ENCODE data around the gene YBEY. TPM values are rescaled to one million over a fixed set of nuclear protein-coding genes. Genes with fewer than 3 reads are reported as not detected.
A peak's percentile ranks its signal among the peaks of the same experiment; 100 is the strongest.

Gene YBEY
- total RNA-seq, 1 donor from 2014 or later = 7.0 TPM

DNA sequence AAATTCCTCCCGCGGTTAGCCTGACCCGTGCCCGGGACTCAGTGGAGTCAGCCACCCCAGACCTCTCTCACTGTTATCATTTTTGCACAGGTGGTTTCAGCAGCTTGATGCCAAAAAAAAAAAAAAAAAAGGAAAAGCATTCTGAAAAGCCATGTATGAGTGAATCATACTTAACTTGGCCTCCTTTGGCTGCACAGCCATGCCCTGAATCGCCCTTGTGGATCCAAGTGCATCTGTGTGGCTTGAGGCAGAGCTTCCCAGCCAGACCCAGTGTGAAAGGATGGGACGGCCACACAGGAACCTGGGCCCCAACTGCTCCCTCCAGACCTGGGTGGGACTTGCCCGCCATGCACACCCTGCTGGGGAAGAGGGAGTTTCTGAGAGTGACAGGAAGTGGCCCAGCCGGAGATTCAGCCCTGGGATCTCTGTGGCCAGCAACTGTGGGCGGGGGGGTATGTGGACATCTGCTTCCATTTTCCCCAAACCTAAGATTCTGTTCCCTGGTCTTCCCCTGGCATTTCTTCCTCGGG, 8.6 kb downstream of the YBEY start:
- no peak for DNase-seq (ENCODE audit: low spot score)
- Mint-ChIP-seq H3K36me3 (ENCODE audit: low read depth, unreplicated experiment) (peaks cover 17% of the 10 kb centered on the region), H3K4me3 (ENCODE audit: unreplicated experiment) (peak overlapping the region; percentile 77), H3K4me1 (ENCODE audit: unreplicated experiment) (peaks cover 2% of the 10 kb centered on the region), H3K9me3 (ENCODE audit: unreplicated experiment) (no peaks in the 10 kb centered on the region), H3K27me3 (ENCODE audit: unreplicated experiment) (peaks cover 7% of the 10 kb centered on the region), H3K27ac (ENCODE audit: unreplicated experiment) (no peak overlapping the region)
- TF ChIP-seq, protein P1, sequence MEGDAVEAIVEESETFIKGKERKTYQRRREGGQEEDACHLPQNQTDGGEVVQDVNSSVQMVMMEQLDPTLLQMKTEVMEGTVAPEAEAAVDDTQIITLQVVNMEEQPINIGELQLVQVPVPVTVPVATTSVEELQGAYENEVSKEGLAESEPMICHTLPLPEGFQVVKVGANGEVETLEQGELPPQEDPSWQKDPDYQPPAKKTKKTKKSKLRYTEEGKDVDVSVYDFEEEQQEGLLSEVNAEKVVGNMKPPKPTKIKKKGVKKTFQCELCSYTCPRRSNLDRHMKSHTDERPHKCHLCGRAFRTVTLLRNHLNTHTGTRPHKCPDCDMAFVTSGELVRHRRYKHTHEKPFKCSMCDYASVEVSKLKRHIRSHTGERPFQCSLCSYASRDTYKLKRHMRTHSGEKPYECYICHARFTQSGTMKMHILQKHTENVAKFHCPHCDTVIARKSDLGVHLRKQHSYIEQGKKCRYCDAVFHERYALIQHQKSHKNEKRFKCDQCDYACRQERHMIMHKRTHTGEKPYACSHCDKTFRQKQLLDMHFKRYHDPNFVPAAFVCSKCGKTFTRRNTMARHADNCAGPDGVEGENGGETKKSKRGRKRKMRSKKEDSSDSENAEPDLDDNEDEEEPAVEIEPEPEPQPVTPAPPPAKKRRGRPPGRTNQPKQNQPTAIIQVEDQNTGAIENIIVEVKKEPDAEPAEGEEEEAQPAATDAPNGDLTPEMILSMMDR (IDR thresholded peaks at IDR 0.05; ENCODE audit: unreplicated experiment) = no peak

DNA sequence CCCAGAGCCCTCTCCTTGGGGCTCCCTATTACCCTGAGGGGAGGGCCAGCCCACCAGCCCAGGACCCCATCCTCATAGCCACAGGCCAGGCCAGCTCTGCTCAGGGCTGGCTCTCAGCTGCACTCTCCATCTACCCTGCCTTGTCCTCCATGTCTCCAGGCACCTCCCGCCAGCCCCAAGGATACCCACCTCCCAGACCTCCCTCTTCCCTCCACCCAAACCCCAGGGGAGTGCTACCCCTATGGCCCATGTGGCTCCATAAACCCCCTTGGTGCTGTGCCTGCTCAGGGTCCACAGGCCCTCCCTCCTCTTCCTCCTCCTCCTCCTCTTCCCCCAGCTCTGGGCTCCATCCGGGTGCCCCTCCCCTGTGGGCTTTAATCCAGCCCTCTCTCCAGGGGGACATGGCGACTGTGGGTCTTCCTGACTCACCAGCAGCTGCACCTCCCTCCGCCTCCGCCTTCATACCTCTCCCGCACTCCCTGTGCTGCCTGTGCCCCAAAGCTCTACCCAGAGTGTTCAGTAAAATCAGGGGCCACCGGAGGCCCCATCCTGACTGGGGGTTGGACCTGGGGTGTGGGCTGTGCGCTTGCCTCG, 9.1 kb downstream of the YBEY start:
- peaks cover 2% of the 10 kb centered on the region for H3K4me1 Mint-ChIP-seq (ENCODE audit: unreplicated experiment)
- H3K27ac Mint-ChIP-seq (ENCODE audit: unreplicated experiment) = no peak overlapping the region
- H3K27me3 Mint-ChIP-seq (ENCODE audit: unreplicated experiment) = peaks cover 6% of the 10 kb centered on the region
- peaks cover 17% of the 10 kb centered on the region for H3K36me3 Mint-ChIP-seq (ENCODE audit: low read depth, unreplicated experiment)
- H3K4me3 Mint-ChIP-seq (ENCODE audit: unreplicated experiment) = no peak overlapping the region
- H3K9me3 Mint-ChIP-seq (ENCODE audit: unreplicated experiment) = no peaks in the 10 kb centered on the region
- no peak for DNase-seq (ENCODE audit: low spot score)
- TF ChIP-seq, protein P1 (IDR thresholded peaks at IDR 0.05; ENCODE audit: unreplicated experiment) = no peak

DNA sequence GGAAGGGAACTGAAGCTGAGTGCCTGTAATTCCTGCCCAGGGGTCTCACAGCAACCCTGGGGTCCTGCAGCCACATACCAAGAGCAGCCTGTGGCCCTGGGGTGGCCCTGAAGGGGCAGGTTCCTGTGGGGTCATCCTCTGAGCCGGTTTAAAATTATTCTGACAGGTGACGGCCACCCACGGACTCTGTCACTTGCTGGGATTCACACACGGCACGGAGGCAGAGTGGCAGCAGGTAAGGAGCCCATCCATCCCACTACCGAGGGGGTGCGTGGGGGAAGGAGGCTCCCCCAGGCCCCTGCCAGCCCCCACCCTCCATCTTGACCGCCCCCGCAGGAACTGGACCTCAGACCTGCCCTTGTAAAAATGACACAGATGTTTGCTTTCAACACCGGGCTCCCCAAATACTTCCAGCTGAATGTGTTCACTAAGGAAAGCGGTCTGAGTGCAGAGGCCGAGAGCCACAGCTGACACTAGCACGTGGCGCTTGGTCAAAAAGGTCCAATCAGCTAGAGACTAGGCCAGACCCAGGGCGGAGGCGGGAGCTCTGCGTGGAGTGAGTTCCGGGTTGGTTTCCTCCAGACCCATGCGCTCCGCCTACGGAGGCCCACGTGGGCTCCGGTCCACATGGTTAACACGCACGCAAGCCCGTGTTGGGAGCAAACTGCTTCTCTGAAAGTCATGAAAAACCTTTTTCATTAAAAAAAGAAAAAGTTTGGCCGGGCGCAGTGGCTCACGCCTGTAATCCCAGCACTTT, 10.0 kb downstream of the YBEY start:
- DNase-seq (ENCODE audit: low spot score) = no peak
- TF ChIP-seq, protein P1 (IDR thresholded peaks at IDR 0.05; ENCODE audit: unreplicated experiment) = no peak
- H3K9me3 Mint-ChIP-seq (ENCODE audit: unreplicated experiment) = no peaks in the 10 kb centered on the region
- H3K4me3 Mint-ChIP-seq (ENCODE audit: unreplicated experiment) = no peak overlapping the region
- no peak overlapping the region for H3K27ac Mint-ChIP-seq (ENCODE audit: unreplicated experiment)
- H3K27me3 Mint-ChIP-seq (ENCODE audit: unreplicated experiment) = peaks cover 6% of the 10 kb centered on the region
- H3K36me3 Mint-ChIP-seq (ENCODE audit: low read depth, unreplicated experiment) = peaks cover 20% of the 10 kb centered on the region
- peaks cover 2% of the 10 kb centered on the region for H3K4me1 Mint-ChIP-seq (ENCODE audit: unreplicated experiment)

DNA sequence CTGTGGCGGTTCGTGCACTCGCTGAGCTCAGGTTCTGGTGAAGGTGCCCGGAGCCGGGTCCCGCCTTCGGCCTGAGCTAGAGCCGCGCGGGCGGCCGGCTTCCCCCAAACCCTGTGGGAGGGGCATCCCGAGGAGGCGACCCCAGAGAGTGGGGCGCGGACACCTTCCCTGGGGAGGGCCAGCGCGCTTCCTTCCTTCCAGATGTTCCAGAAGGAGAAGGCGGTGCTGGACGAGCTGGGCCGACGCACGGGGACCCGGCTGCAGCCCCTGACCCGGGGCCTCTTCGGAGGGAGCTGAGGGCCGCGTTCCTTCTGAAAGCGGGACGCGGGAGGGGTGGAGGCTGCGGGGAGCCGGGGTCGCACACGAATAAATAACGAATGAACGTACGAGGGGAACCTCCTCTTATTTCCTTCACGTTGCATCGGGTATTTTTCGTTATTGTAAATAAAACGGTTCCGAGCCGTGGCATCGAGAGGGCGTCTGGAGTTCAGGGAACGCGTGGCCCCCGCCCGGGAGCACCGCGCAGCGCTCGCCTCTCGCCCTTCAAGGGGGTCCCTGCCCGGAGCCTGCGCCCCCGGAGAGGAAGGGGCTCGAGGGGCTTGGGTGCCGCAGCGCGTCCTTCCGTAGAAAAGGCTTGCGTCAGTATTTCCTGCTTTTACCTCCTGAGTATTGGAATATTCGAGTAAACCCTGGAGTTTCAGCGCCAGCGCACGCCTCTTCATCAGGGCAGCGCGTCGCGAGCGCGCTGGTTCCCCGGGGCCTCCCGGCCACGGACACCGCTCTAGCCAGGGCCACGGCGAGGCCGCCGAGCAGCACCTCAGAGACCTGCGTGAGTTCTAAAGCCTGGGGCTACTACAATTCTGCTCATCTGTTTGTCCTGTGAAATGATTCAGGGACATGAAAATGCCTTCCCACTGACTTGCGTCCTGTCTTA, 11.5 kb downstream of the YBEY start:
- peaks cover 2% of the 10 kb centered on the region for H3K4me1 Mint-ChIP-seq (ENCODE audit: unreplicated experiment)
- H3K9me3 Mint-ChIP-seq (ENCODE audit: unreplicated experiment) = no peaks in the 10 kb centered on the region
- peaks cover 6% of the 10 kb centered on the region for H3K27me3 Mint-ChIP-seq (ENCODE audit: unreplicated experiment)
- peak; percentile 33 for DNase-seq (ENCODE audit: low spot score)
- H3K27ac Mint-ChIP-seq (ENCODE audit: unreplicated experiment) = peak overlapping the region; percentile 52
- TF ChIP-seq, protein P1 (IDR thresholded peaks at IDR 0.05; ENCODE audit: unreplicated experiment) = no peak
- peaks cover 9% of the 10 kb centered on the region for H3K36me3 Mint-ChIP-seq (ENCODE audit: low read depth, unreplicated experiment)
- H3K4me3 Mint-ChIP-seq (ENCODE audit: unreplicated experiment) = peak overlapping the region; percentile 78
